Measurements from ENCODE around the gene DAB2.
"Not testable (repeated sequence)": the region's sequence is repeated elsewhere in the genome, so short reads cannot be mapped to it uniquely, and the experiment has no call there.

DAB2 gene

GRCh38 chr5:39355324-39355723 lies 69.5 kb downstream of the DAB2 start:
- H3K36me3 ChIP-seq (ENCODE audit: control insufficient read depth in 1 of 2, insufficient read depth in 2 of 2, low read length in 2 of 2): no peaks in the 10 kb centered on the region
- no peaks in the 10 kb centered on the region for H3K27me3 ChIP-seq (ENCODE audit: control insufficient read depth in 1 of 2, insufficient read depth in 2 of 2, low read length in 2 of 2)
- no peak overlapping the region for H3K4me3 ChIP-seq (ENCODE audit: low read depth in 1 of 2, low read length in 2 of 2)
- peaks cover 7% of the 10 kb centered on the region in 2 donors for H3K9me3 ChIP-seq (ENCODE audit: control insufficient read depth in 1 of 2, low read length in 2 of 2)
- H3K9ac ChIP-seq (ENCODE audit: low read depth in 1 of 2, low read length in 2 of 2): no peak overlapping the region
- H3K4me1 ChIP-seq (ENCODE audit: control insufficient read depth in 1 of 2, insufficient read depth in 2 of 2, low read length in 2 of 2): no peaks in the 10 kb centered on the region
- no peak overlapping the region for H3K27ac ChIP-seq (ENCODE audit: low read depth, low read length)

GRCh38 chr5:39353717-39354399 lies 70.9 kb downstream of the DAB2 start:
- Histone ChIP-seq H3K36me3 (ENCODE audit: control insufficient read depth in 1 of 2, insufficient read depth in 2 of 2, low read length in 2 of 2) (no peaks in the 10 kb centered on the region), H3K27ac (ENCODE audit: low read depth, low read length) (no peak overlapping the region), H3K27me3 (ENCODE audit: control insufficient read depth in 1 of 2, insufficient read depth in 2 of 2, low read length in 2 of 2) (no peaks in the 10 kb centered on the region), H3K9ac (ENCODE audit: low read depth in 1 of 2, low read length in 2 of 2) (no peak overlapping the region), H3K4me3 (ENCODE audit: low read depth in 1 of 2, low read length in 2 of 2) (no peak overlapping the region), H3K9me3 (ENCODE audit: control insufficient read depth in 1 of 2, low read length in 2 of 2) (peaks cover 7% of the 10 kb centered on the region in 2 donors), H3K4me1 (ENCODE audit: control insufficient read depth in 1 of 2, insufficient read depth in 2 of 2, low read length in 2 of 2) (no peaks in the 10 kb centered on the region)

GRCh38 chr5:39352951-39353350 lies 71.8 kb downstream of the DAB2 start:
- Histone ChIP-seq H3K36me3 (ENCODE audit: control insufficient read depth in 1 of 2, insufficient read depth in 2 of 2, low read length in 2 of 2) (no peaks in the 10 kb centered on the region), H3K9ac (ENCODE audit: low read depth in 1 of 2, low read length in 2 of 2) (no peak overlapping the region), H3K4me1 (ENCODE audit: control insufficient read depth in 1 of 2, insufficient read depth in 2 of 2, low read length in 2 of 2) (no peaks in the 10 kb centered on the region), H3K27me3 (ENCODE audit: control insufficient read depth in 1 of 2, insufficient read depth in 2 of 2, low read length in 2 of 2) (no peaks in the 10 kb centered on the region), H3K4me3 (ENCODE audit: low read depth in 1 of 2, low read length in 2 of 2) (no peak overlapping the region), H3K9me3 (ENCODE audit: control insufficient read depth in 1 of 2, low read length in 2 of 2) (peaks cover 7% of the 10 kb centered on the region in 2 donors), H3K27ac (ENCODE audit: low read depth, low read length) (no peak overlapping the region)

GRCh38 chr5:39352170-39352569 lies 72.6 kb downstream of the DAB2 start:
- no peaks in the 10 kb centered on the region for H3K36me3 ChIP-seq (ENCODE audit: control insufficient read depth in 1 of 2, insufficient read depth in 2 of 2, low read length in 2 of 2)
- H3K9ac ChIP-seq (ENCODE audit: low read depth in 1 of 2, low read length in 2 of 2): no peak overlapping the region
- H3K4me3 ChIP-seq (ENCODE audit: low read depth in 1 of 2, low read length in 2 of 2): no peak overlapping the region
- no peaks in the 10 kb centered on the region for H3K4me1 ChIP-seq (ENCODE audit: control insufficient read depth in 1 of 2, insufficient read depth in 2 of 2, low read length in 2 of 2)
- no peaks in the 10 kb centered on the region for H3K27me3 ChIP-seq (ENCODE audit: control insufficient read depth in 1 of 2, insufficient read depth in 2 of 2, low read length in 2 of 2)
- H3K9me3 ChIP-seq (ENCODE audit: control insufficient read depth in 1 of 2, low read length in 2 of 2): peaks cover 7% of the 10 kb centered on the region in 2 donors
- H3K27ac ChIP-seq (ENCODE audit: low read depth, low read length): no peak overlapping the region

- Histone ChIP-seq H3K36me3 (ENCODE audit: control insufficient read depth in 1 of 2, insufficient read depth in 2 of 2, low read length in 2 of 2) (no peaks in the 10 kb centered on the region), H3K4me1 (ENCODE audit: control insufficient read depth in 1 of 2, insufficient read depth in 2 of 2, low read length in 2 of 2) (no peaks in the 10 kb centered on the region), H3K9ac (ENCODE audit: low read depth in 1 of 2, low read length in 2 of 2) (no peak overlapping the region), H3K27ac (ENCODE audit: low read depth, low read length) (no peak overlapping the region), H3K9me3 (ENCODE audit: control insufficient read depth in 1 of 2, low read length in 2 of 2) (peaks cover 7% of the 10 kb centered on the region in 2 donors), H3K27me3 (ENCODE audit: control insufficient read depth in 1 of 2, insufficient read depth in 2 of 2, low read length in 2 of 2) (no peaks in the 10 kb centered on the region), H3K4me3 (ENCODE audit: low read depth in 1 of 2, low read length in 2 of 2) (no peak overlapping the region)
Observed at GRCh38 chr5:39349484-39349883, 75.3 kb downstream of the DAB2 start.

- Histone ChIP-seq H3K4me3 (ENCODE audit: low read depth in 1 of 2, low read length in 2 of 2) (no peak overlapping the region), H3K27ac (ENCODE audit: low read depth, low read length) (no peak overlapping the region), H3K9ac (ENCODE audit: low read depth in 1 of 2, low read length in 2 of 2) (no peak overlapping the region)
Observed at GRCh38 chr5:39342460-39342859, 82.3 kb downstream of the DAB2 start.

GRCh38 chr5:39341896-39342295 lies 82.9 kb downstream of the DAB2 start:
- Histone ChIP-seq H3K9ac (ENCODE audit: low read depth in 1 of 2, low read length in 2 of 2) (no peak overlapping the region), H3K36me3 (ENCODE audit: control insufficient read depth in 1 of 2, insufficient read depth in 2 of 2, low read length in 2 of 2) (no peaks in the 10 kb centered on the region), H3K27me3 (ENCODE audit: control insufficient read depth in 1 of 2, insufficient read depth in 2 of 2, low read length in 2 of 2) (no peaks in the 10 kb centered on the region), H3K27ac (ENCODE audit: low read depth, low read length) (no peak overlapping the region), H3K4me1 (ENCODE audit: control insufficient read depth in 1 of 2, insufficient read depth in 2 of 2, low read length in 2 of 2) (no peaks in the 10 kb centered on the region), H3K4me3 (ENCODE audit: low read depth in 1 of 2, low read length in 2 of 2) (no peak overlapping the region), H3K9me3 (ENCODE audit: control insufficient read depth in 1 of 2, low read length in 2 of 2) (no peaks in the 10 kb centered on the region)

More at GRCh38 chr5:39342460-39342859, 82.3 kb downstream of the DAB2 start:
- H3K36me3 ChIP-seq (ENCODE audit: control insufficient read depth in 1 of 2, insufficient read depth in 2 of 2, low read length in 2 of 2): no peaks in the 10 kb centered on the region
- H3K4me1 ChIP-seq (ENCODE audit: control insufficient read depth in 1 of 2, insufficient read depth in 2 of 2, low read length in 2 of 2): no peaks in the 10 kb centered on the region
- no peaks in the 10 kb centered on the region for H3K9me3 ChIP-seq (ENCODE audit: control insufficient read depth in 1 of 2, low read length in 2 of 2)
- H3K27me3 ChIP-seq (ENCODE audit: control insufficient read depth in 1 of 2, insufficient read depth in 2 of 2, low read length in 2 of 2): no peaks in the 10 kb centered on the region

GRCh38 chr5:39340506-39340905 lies 84.3 kb downstream of the DAB2 start:
- Histone ChIP-seq H3K36me3 (ENCODE audit: control insufficient read depth in 1 of 2, insufficient read depth in 2 of 2, low read length in 2 of 2) (no peaks in the 10 kb centered on the region), H3K9me3 (ENCODE audit: control insufficient read depth in 1 of 2, low read length in 2 of 2) (no peaks in the 10 kb centered on the region), H3K9ac (ENCODE audit: low read depth in 1 of 2, low read length in 2 of 2) (no peak overlapping the region), H3K4me3 (ENCODE audit: low read depth in 1 of 2, low read length in 2 of 2) (no peak overlapping the region), H3K27ac (ENCODE audit: low read depth, low read length) (no peak overlapping the region), H3K27me3 (ENCODE audit: control insufficient read depth in 1 of 2, insufficient read depth in 2 of 2, low read length in 2 of 2) (no peaks in the 10 kb centered on the region), H3K4me1 (ENCODE audit: control insufficient read depth in 1 of 2, insufficient read depth in 2 of 2, low read length in 2 of 2) (no peaks in the 10 kb centered on the region)

GRCh38 chr5:39337252-39337915 lies 87.4 kb downstream of the DAB2 start:
- Histone ChIP-seq H3K27me3 (ENCODE audit: control insufficient read depth in 1 of 2, insufficient read depth in 2 of 2, low read length in 2 of 2) (no peaks in the 10 kb centered on the region), H3K36me3 (ENCODE audit: control insufficient read depth in 1 of 2, insufficient read depth in 2 of 2, low read length in 2 of 2) (no peaks in the 10 kb centered on the region), H3K9ac (ENCODE audit: low read depth in 1 of 2, low read length in 2 of 2) (no peak overlapping the region), H3K27ac (ENCODE audit: low read depth, low read length) (no peak overlapping the region), H3K4me3 (ENCODE audit: low read depth in 1 of 2, low read length in 2 of 2) (no peak overlapping the region), H3K4me1 (ENCODE audit: control insufficient read depth in 1 of 2, insufficient read depth in 2 of 2, low read length in 2 of 2) (no peaks in the 10 kb centered on the region), H3K9me3 (ENCODE audit: control insufficient read depth in 1 of 2, low read length in 2 of 2) (no peaks in the 10 kb centered on the region)

GRCh38 chr5:39334296-39334695 lies 90.5 kb downstream of the DAB2 start:
- H3K4me3 ChIP-seq (ENCODE audit: low read depth in 1 of 2, low read length in 2 of 2); H3K27me3 ChIP-seq (ENCODE audit: control insufficient read depth in 1 of 2, insufficient read depth in 2 of 2, low read length in 2 of 2); H3K9me3 ChIP-seq (ENCODE audit: control insufficient read depth in 1 of 2, low read length in 2 of 2); H3K4me1 ChIP-seq (ENCODE audit: control insufficient read depth in 1 of 2, insufficient read depth in 2 of 2, low read length in 2 of 2); H3K36me3 ChIP-seq (ENCODE audit: control insufficient read depth in 1 of 2, insufficient read depth in 2 of 2, low read length in 2 of 2); H3K27ac ChIP-seq (ENCODE audit: low read depth, low read length); H3K9ac ChIP-seq (ENCODE audit: low read depth in 1 of 2, low read length in 2 of 2): not testable (repeated sequence)

Data from duodenal mucosa (tissue), 2 donors.